Endothelial cell of umbilical vein (primary cell): ENCODE measurements around the gene F8. TPM values are rescaled to one million over a fixed set of nuclear protein-coding genes. Genes with fewer than 3 reads are reported as not detected.

ENCODE experiments used
- BruUV-seq: library from RNA; stranded (reverse); fragments of 400-500 nt; replicated peaks from 2 replicates; lab custom pipeline; 2021; lab: Mats Ljungman, UMichigan
- CTCF ChIA-PET: fragments of 300-600, 350-600 bp; sonication (Branson Sonifier 250); formaldehyde crosslinking; loops from one replicate; lab custom pipeline; 2021; ENCODE audit warnings: antibody characterized with exemption, inconsistent platforms; lab: Charles Lee
- POLR2A ChIA-PET: fragments of 300-600, 350-600 bp; sonication (Branson Sonifier 250); formaldehyde crosslinking; loops from one replicate; lab custom pipeline; 2021; ENCODE audit warnings: antibody characterized with exemption, inconsistent platforms; lab: Charles Lee
- DNase-seq: peaks from one replicate; pipeline ENCODE4 v3.0.0-alpha.2; 2011; ENCODE audit warnings: low read depth, low spot score
- FAIRE-seq: peaks from 2 replicates; lab custom pipeline; 2011; peaks lifted over from hg19 to GRCh38; lab: Jason Lieb, UNC
- H2AFZ ChIP-seq: 2 replicates; pipeline ENCODE4 v1.6.0; 2012; ENCODE audit warnings: low read depth, low read length, control low read depth, inconsistent platforms
- H3K27ac ChIP-seq: 2 replicates; pipeline ENCODE4 v1.5.1; 2011; ENCODE audit warnings: low read depth, mild to moderate bottlenecking, control low read depth, low read length, moderate library complexity; ENCODE audit not compliant: insufficient read depth
- H3K27me3 ChIP-seq, 2 experiments: 2 replicates each; pipeline versions ENCODE4 v1.6.0 to v1.6.1; 2011; ENCODE audit warnings: low read length in 2 of 2, mixed read lengths in 1 of 2; ENCODE audit not compliant: control insufficient read depth in 2 of 2, insufficient read depth in 2 of 2
- H3K36me3 ChIP-seq, 2 experiments: 2 replicates in 1 of 2; 3 replicates in 1 of 2; pipeline ENCODE4 v1.5.1; 2011; ENCODE audit warnings: low read length in 2 of 2, mild to moderate bottlenecking in 1 of 2, moderate library complexity in 1 of 2; ENCODE audit not compliant: control insufficient read depth in 2 of 2, insufficient read depth in 2 of 2; ENCODE audit errors: extremely low read depth in 1 of 2
- H3K4me1 ChIP-seq: 3 replicates; pipeline ENCODE4 v1.5.1; 2011; ENCODE audit warnings: mild to moderate bottlenecking, low read length; ENCODE audit not compliant: control insufficient read depth, insufficient read depth; ENCODE audit errors: extremely low read depth
- H3K4me2 ChIP-seq: 2 replicates; pipeline ENCODE4 v1.6.1; 2011; ENCODE audit warnings: low read length, control low read depth, mixed read lengths; ENCODE audit not compliant: insufficient read depth
- H3K4me3 ChIP-seq, 3 experiments: fragments of 200-600 bp in 1 of 3; sonication (generic), shearing (Covaris generic) in 1 of 3; replicated peaks in 1 of 3; 2 replicates each; pipeline ENCODE4 v1.5.1; 2011 to 2016; ENCODE audit warnings: control low read depth in 3 of 3, low read length in 3 of 3, mild to moderate bottlenecking in 2 of 3, inconsistent platforms in 1 of 3, low read depth in 1 of 3, moderate library complexity in 1 of 3; ENCODE audit not compliant: insufficient read depth in 1 of 3
- H3K79me2 ChIP-seq: 2 replicates; pipeline ENCODE4 v1.6.0; 2012; ENCODE audit warnings: low read length, inconsistent platforms; ENCODE audit not compliant: control insufficient read depth, insufficient read depth
- H3K9ac ChIP-seq: replicated peaks from 2 replicates; pipeline ENCODE3; 2011; ENCODE audit warnings: low read length, control low read depth; ENCODE audit not compliant: insufficient read depth; ENCODE audit errors: extremely low read depth
- H3K9me1 ChIP-seq: replicated peaks from 3 replicates; pipeline ENCODE4 v1.6.0; 2011; ENCODE audit warnings: mild to moderate bottlenecking, low read length; ENCODE audit not compliant: control insufficient read depth, insufficient read depth; ENCODE audit errors: extremely low read depth
- H3K9me3 ChIP-seq: replicated peaks from 2 replicates; pipeline ENCODE4 v1.5.1; 2012; ENCODE audit warnings: low read length, inconsistent platforms; ENCODE audit not compliant: control insufficient read depth, insufficient read depth
- H4K20me1 ChIP-seq: replicated peaks from 2 replicates; pipeline ENCODE3; 2011; ENCODE audit warnings: mild to moderate bottlenecking, low read length; ENCODE audit not compliant: control insufficient read depth, insufficient read depth; ENCODE audit errors: extremely low read depth
- CTCF ChIP-seq, 2 donors: IDR thresholded peaks; 1 replicate in 1 of 2; 2 replicates in 1 of 2; pipeline ENCODE4 v1.5.1; 2011; ENCODE audit warnings: low read length in 2 of 2, mild to moderate bottlenecking in 2 of 2, moderate library complexity in 2 of 2, control low read depth in 1 of 2, inconsistent platforms in 1 of 2, low read depth in 1 of 2; ENCODE audit not compliant: insufficient read depth in 1 of 2; ENCODE audit errors: extremely low read depth in 1 of 2
- EZH2 ChIP-seq: IDR thresholded peaks from 2 replicates; pipeline ENCODE4 v1.6.1; 2012; ENCODE audit warnings: borderline replicate concordance, low read depth, mild to moderate bottlenecking, moderate library complexity, low read length, inconsistent platforms; ENCODE audit not compliant: severe bottlenecking
- FOS ChIP-seq: IDR thresholded peaks from 2 replicates; pipeline ENCODE4 v1.6.1; 2011; ENCODE audit warnings: mild to moderate bottlenecking, low read length, moderate library complexity, borderline replicate concordance; ENCODE audit not compliant: insufficient read depth
- GATA2 ChIP-seq: IDR thresholded peaks from 2 replicates; pipeline ENCODE4 v1.7.0; 2011; ENCODE audit warnings: low read depth, mild to moderate bottlenecking, moderate library complexity, mixed read lengths, low read length; ENCODE audit not compliant: insufficient read length, insufficient read depth
- JUN ChIP-seq: IDR thresholded peaks from 2 replicates; pipeline ENCODE4 v1.6.1; 2011; ENCODE audit warnings: borderline replicate concordance, low read depth; ENCODE audit not compliant: insufficient read length, insufficient read depth
- MAX ChIP-seq: IDR thresholded peaks from 2 replicates; pipeline ENCODE4 v1.6.1; 2011; ENCODE audit not compliant: insufficient read depth, insufficient read length
- MYC ChIP-seq: IDR thresholded peaks from one replicate; pipeline ENCODE4 v1.6.1; 2011; ENCODE audit warnings: mild to moderate bottlenecking, low read depth, low read length
- POLR2A ChIP-seq: IDR thresholded peaks from 2 replicates; pipeline ENCODE4 v1.6.1; 2012; ENCODE audit warnings: low read depth, mild to moderate bottlenecking, control low read depth, low read length
- POLR2AphosphoS5 ChIP-seq: IDR thresholded peaks from 2 replicates; pipeline ENCODE4 v1.6.1; 2012; ENCODE audit warnings: low read depth, mild to moderate bottlenecking, control low read depth, low read length, moderate library complexity; ENCODE audit not compliant: insufficient read depth
- dilution Hi-C: fragments of 300-500 bp; cut with MboI; formaldehyde crosslinking; loops from one replicate; pipeline ENCODE4 v1.15.0; 2019; ENCODE audit warnings: low sequenced_read_pairs; ENCODE audit not compliant: extremely low pct_ligation_motif_present
- intact Hi-C: fragments of 100-400 bp; cut with micrococcal nuclease; formaldehyde crosslinking; loops from one replicate; pipeline ENCODE4 v1.10.0; 2022
- polyA plus RNA-seq, 4 experiments: library from polyadenylated mRNA; depleted of rRNA in 3 of 4; stranded (reverse) in 3 of 4; unstranded in 1 of 4; fragments of >200 nt; gene quantifications; 2 replicates each; pipeline versions ENCODE4 v1.2.1 to v1.2.3, GENCODE V29; 2011 to 2012; ENCODE audit warnings: missing spikeins in 1 of 4
- total RNA-seq: library from RNA; stranded (reverse); gene quantifications from 2 replicates; pipeline ENCODE4 v1.2.3, GENCODE V29; 2021

The F8 gene
- total and polyA plus RNA-seq, 2 donors (not counting 3 experiments of a cell fraction or from before 2014, with no cell fraction given), result 0.62 to 1.1 TPM

DNA sequence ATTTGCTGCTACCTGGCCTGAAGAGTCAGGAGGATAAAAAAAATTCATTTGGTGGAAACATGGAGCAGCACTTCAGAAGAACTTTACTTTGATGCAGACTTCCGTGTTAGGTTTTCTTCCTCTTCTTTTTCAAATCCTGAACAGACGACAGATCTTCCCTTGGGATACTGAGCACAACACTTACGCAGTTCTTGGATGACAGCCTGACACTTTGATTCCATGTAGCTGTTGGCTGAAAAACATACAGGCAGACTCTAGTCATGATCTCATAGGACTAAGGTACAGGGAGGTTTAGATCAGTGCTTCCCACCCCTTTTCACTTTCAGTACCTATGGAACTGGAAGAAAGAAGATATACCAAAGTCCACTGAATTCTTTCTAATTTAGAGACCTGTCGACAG is 39.2 kb upstream of the F8 start:
- Histone ChIP-seq H3K9ac (no peak overlapping the region), H3K27me3 (no peaks in the 10 kb centered on the region), H3K79me2 (no peaks in the 10 kb centered on the region), H3K4me2 (no peak overlapping the region), H4K20me1 (no peaks in the 10 kb centered on the region), H3K9me1 (no peaks in the 10 kb centered on the region), H3K4me1 (peaks cover 5% of the 10 kb centered on the region), H3K9me3 (no peaks in the 10 kb centered on the region), H3K4me3 (no peak overlapping the region), H3K36me3 (no peaks in the 10 kb centered on the region), H2AFZ (no peak overlapping the region), H3K27ac (no peak overlapping the region)
- DNase-seq (no peak), FAIRE-seq (no peak)
- POLR2A ChIA-PET, result no interaction called here
- intact Hi-C loops (no loop called here), dilution Hi-C loops (no loop called here)
- CTCF ChIA-PET, result interaction anchor here (1.8 kb wide), 1 partner anchor 13 kb away, joined by 5 read pairs; no protein-coding TSS in a partner anchor
- TF ChIP-seq GATA2, result no peak
- TF ChIP-seq EZH2, result no peak
- no peak for TF ChIP-seq MAX
- TF ChIP-seq CTCF (IDR thresholded peaks at IDR 0.05; ENCODE audit: extremely low read depth in 1 of 2, insufficient read depth in 1 of 2, low read depth in 1 of 2, low read length in 2 of 2), result no peak
- no peak for TF ChIP-seq POLR2AphosphoS5
- TF ChIP-seq JUN, result no peak
- TF ChIP-seq POLR2A, result no peak
- TF ChIP-seq MYC, result no peak
- no peak for TF ChIP-seq FOS
- BruUV-seq, result no TSS peak
